22Rv1 (cell line): ENCODE data around the gene DMBT1.

Experiments used
- H3K27ac ChIP-seq: fragments of 450-650 bp; 2 replicates; pipeline ENCODE4 v1.5.1; 2017
- ZFX ChIP-seq: fragments of 450-650 bp; IDR thresholded peaks from 2 replicates; pipeline ENCODE4 v1.6.1; 2017; ENCODE audit warnings: antibody characterized with exemption, borderline replicate concordance
- TF ChIP-seq, protein P1 (sequence below): fragments of 450-650 bp; IDR thresholded peaks from 2 replicates; pipeline ENCODE4 v1.5.1; 2017; ENCODE audit warnings: mild to moderate bottlenecking

Gene DMBT1

DNA sequence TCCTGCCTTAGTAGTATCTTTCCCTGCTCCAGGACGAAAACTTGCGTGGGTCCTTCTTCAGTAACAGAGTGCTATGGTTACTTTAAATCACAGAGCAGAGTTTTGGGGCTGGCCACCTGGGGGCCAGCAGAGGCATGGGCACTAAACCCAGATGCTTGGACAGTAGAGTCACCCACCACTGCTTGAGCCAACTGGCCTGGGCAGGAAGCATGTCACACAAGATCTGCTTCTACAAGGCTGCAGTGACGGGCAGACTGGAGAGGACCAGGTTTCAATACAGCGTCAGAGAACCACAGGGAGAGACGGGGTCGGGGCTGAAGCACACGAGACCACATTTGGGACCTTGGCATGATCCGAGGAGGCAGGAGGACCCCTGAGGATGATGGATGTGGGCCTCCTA, 14.3 kb upstream of the DMBT1 start:
- no peak for TF ChIP-seq ZFX
- TF ChIP-seq, protein P1, sequence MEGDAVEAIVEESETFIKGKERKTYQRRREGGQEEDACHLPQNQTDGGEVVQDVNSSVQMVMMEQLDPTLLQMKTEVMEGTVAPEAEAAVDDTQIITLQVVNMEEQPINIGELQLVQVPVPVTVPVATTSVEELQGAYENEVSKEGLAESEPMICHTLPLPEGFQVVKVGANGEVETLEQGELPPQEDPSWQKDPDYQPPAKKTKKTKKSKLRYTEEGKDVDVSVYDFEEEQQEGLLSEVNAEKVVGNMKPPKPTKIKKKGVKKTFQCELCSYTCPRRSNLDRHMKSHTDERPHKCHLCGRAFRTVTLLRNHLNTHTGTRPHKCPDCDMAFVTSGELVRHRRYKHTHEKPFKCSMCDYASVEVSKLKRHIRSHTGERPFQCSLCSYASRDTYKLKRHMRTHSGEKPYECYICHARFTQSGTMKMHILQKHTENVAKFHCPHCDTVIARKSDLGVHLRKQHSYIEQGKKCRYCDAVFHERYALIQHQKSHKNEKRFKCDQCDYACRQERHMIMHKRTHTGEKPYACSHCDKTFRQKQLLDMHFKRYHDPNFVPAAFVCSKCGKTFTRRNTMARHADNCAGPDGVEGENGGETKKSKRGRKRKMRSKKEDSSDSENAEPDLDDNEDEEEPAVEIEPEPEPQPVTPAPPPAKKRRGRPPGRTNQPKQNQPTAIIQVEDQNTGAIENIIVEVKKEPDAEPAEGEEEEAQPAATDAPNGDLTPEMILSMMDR, result no peak
- no peak overlapping the region for H3K27ac ChIP-seq

DNA sequence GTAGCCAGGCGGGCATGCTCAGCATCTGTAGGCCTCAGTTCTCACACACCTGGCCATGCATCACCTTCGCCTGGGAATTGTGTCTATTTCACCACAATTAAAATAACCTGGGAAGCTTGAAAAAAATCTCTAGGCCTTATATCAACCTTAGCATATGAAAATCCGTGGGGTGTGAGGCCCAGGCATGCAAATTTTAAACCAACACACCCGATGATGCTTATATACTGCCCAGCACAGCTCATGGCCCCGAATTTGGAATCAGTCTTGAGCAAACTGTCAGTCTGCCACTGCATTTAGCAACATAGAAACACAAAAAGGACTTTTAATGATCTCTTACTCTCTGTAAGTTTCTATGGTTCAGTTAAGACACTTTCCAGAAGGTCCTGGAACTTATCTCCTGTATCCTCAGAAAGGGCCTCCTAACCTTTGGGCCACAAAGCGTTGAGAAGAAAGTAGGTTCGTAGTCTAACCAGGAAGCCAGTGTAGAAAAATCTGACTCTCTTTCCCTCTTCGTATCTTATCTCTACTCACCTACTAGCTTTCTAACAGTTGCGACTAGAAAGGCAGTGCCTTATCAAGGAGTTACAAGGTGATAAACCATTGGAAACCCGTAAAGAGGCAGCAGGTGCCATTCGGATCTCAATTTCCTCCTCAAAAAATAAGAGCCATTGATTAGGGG, 12.0 kb upstream of the DMBT1 start:
- TF ChIP-seq ZFX, result no peak
- TF ChIP-seq, protein P1, result no peak
- H3K27ac ChIP-seq, result no peak overlapping the region

DNA sequence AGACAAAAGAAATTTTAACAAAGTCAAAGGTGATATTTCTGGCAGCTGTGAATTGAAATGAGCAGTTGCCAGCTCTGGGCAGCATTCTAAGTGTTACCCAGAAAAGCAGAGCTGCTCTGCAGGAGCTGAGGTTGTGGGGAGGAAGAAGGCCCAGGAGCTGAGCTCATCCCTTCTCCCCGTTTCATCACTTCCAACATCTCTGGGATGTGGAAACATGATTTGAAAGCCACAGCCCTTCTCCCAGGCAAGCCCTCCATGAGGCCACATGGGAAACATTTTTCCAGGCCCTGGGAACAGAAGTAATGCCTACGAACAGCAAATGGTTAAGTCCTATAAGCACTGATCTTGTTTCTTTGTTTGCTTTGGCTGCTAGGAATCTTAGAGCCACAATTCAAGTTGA, 10.9 kb upstream of the DMBT1 start:
- TF ChIP-seq, protein P1, result no peak
- TF ChIP-seq ZFX, result no peak
- no peak overlapping the region for H3K27ac ChIP-seq

DNA sequence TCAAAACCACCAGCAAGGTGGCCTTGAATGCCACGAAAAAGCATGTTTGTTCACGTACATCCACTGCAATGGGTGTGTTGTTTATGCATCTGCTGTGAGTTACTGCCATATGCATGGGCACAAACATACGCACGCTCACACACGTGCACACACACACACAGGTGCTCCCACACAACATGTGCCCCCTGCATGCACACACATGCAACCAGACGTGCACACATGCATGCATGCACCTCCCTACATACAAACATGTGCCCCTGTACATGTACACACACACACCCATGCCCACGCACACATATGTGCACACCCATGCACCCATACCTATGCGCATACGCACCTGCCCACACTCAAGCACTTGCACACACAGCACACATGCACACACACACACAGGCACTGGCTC, 10.1 kb upstream of the DMBT1 start:
- TF ChIP-seq, protein P1, result no peak
- TF ChIP-seq ZFX, result no peak
- no peak overlapping the region for H3K27ac ChIP-seq

DNA sequence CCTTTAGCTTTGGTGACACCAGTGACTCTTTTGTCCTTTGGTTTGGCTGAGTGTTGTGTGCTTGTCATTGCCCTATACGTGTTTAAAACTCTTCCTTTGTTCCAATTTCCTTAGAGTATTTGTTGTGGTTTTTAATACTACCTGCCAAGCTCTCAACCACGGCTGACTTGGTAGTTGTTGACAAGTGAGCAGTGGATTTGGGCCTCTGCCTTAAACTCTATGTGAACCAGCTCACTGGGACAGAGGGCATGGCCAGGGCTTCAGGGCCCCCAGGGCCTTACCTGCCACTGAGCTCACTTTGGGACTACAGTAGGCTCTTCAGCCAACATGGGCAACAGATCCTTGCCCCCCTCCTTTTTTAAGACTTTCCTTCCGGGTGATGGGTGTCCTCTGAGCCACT, 9.6 kb upstream of the DMBT1 start:
- no peak overlapping the region for H3K27ac ChIP-seq
- TF ChIP-seq, protein P1, result no peak
- no peak for TF ChIP-seq ZFX

DNA sequence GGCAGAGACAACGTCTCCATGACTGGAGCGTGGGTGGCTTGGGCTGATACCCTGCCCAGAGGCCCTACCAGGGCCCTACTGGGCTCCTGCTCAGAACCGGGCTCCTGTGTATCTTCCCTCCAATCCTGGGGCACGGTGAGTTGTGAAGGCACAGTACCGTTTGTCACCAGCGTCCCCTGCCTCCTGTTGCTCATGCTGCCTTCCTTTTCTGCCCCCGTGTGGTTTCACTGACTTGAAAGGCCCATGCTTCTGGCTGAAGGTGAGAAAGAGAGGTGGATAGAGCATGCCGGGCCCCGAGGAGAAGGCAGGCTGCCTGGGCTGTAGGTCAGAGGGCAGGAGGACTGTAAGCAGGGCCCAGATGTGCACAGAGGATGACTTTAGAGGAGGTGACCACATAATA, 9.1 kb upstream of the DMBT1 start:
- no peak overlapping the region for H3K27ac ChIP-seq
- TF ChIP-seq, protein P1, result no peak
- TF ChIP-seq ZFX, result no peak

DNA sequence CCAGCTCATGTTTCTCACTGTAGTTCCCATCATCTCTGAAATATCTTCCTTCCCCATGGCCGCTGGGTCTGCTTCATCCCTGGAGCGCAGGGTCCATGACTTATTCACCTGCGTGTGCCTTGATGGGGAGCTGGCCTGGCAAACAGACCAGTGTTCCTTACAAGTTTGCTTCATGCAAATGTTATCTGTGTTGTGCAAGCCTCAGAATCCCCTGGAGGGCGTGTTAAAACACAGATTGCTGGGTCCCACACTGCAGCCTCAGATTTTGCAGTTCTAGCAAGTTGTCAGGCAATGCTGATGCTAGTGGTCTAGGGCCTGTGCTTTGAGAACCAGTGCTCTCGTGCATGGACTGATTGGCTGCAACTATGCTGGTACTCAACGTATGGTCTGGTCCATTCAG, 7.2 kb upstream of the DMBT1 start:
- TF ChIP-seq ZFX, result no peak
- TF ChIP-seq, protein P1, result no peak
- H3K27ac ChIP-seq, result no peak overlapping the region
